Osteocyte (in vitro differentiated cells): ENCODE measurements around the gene BACE1. TPM values are rescaled to one million over a fixed set of nuclear protein-coding genes. Genes with fewer than 3 reads are reported as not detected.

Source experiments
- DNase-seq: peaks from one replicate; pipeline ENCODE4 v3.0.0; 2021; ENCODE audit warnings: mixed read lengths; ENCODE audit not compliant: unreplicated experiment; ENCODE audit errors: extremely low spot score
- H3K27ac Mint-ChIP-seq: one replicate; pipeline ENCODE4 v1.8.0; 2021; ENCODE audit warnings: mild to moderate bottlenecking, mixed read lengths; ENCODE audit not compliant: unreplicated experiment
- H3K27me3 Mint-ChIP-seq: one replicate; pipeline ENCODE4 v1.8.0; 2021; ENCODE audit warnings: mixed read lengths; ENCODE audit not compliant: unreplicated experiment
- H3K36me3 Mint-ChIP-seq: one replicate; pipeline ENCODE4 v1.8.0; 2021; ENCODE audit warnings: mixed read lengths; ENCODE audit not compliant: unreplicated experiment
- H3K4me1 Mint-ChIP-seq: one replicate; pipeline ENCODE4 v1.8.0; 2021; ENCODE audit warnings: mixed read lengths; ENCODE audit not compliant: unreplicated experiment
- H3K4me3 Mint-ChIP-seq: one replicate; pipeline ENCODE4 v1.8.0; 2021; ENCODE audit warnings: mild to moderate bottlenecking, moderate library complexity, mixed read lengths; ENCODE audit not compliant: unreplicated experiment
- H3K9me3 Mint-ChIP-seq: one replicate; pipeline ENCODE4 v1.8.0; 2021; ENCODE audit warnings: mixed read lengths; ENCODE audit not compliant: unreplicated experiment
- total RNA-seq: library from RNA; stranded (reverse); gene quantifications from 2 replicates; pipeline ENCODE4 v1.2.1, GENCODE V29; 2021
- TF ChIP-seq, protein P1 (sequence below): fragments of 200-600 bp; sonication (generic); IDR thresholded peaks from 2 replicates; pipeline ENCODE4 v1.5.0; 2021; ENCODE audit warnings: antibody characterized with exemption, mild to moderate bottlenecking, moderate library complexity

Gene BACE1
- total RNA-seq, 1 donor from 2014 or later, result 74.8 TPM

DNA sequence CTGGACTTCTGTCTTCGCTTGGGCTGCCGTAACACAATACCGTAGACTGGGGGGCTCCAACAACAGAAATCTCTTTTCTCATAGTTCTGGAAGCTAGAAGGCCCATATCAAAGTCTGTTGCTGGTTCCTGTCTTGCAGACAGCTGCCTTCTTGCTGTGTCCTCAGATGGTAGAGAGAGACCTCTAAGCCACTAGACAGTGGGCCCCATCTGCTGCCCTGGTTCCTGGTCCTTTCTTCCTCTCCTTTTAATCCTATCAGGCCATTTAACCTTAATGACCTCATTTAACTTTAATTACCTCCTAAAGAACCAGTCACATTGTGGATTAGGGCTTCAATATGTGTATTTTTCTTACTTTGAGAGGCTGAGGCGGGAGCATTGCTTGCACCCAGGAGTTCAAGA is 21.0 kb upstream of the BACE1 start:
- Mint-ChIP-seq H3K9me3 (no peaks in the 10 kb centered on the region), H3K4me3 (no peak overlapping the region), H3K36me3 (peaks cover 26% of the 10 kb centered on the region), H3K27me3 (no peaks in the 10 kb centered on the region), H3K27ac (no peak overlapping the region), H3K4me1 (no peaks in the 10 kb centered on the region)
- DNase-seq, result no peak
- TF ChIP-seq, protein P1, sequence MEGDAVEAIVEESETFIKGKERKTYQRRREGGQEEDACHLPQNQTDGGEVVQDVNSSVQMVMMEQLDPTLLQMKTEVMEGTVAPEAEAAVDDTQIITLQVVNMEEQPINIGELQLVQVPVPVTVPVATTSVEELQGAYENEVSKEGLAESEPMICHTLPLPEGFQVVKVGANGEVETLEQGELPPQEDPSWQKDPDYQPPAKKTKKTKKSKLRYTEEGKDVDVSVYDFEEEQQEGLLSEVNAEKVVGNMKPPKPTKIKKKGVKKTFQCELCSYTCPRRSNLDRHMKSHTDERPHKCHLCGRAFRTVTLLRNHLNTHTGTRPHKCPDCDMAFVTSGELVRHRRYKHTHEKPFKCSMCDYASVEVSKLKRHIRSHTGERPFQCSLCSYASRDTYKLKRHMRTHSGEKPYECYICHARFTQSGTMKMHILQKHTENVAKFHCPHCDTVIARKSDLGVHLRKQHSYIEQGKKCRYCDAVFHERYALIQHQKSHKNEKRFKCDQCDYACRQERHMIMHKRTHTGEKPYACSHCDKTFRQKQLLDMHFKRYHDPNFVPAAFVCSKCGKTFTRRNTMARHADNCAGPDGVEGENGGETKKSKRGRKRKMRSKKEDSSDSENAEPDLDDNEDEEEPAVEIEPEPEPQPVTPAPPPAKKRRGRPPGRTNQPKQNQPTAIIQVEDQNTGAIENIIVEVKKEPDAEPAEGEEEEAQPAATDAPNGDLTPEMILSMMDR, result no peak

DNA sequence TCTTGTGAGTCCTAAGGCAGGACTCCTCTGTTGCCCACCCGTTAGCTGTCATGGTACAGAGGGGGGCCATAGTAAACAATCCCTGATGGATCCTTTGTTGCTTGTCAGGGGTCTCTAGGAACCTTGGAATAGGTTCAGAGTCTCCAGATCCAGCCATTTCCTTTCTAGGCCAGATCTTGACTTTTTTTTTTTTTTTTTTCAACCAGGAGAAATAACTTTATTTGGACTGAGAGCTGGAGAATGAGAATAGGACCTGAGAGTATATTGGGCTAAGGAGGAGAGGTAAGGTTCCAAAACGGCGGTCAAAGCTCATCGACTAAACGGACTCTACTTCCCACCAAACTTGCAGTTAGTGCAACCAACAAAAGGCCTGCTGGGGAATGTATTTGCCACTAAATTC is 19.3 kb upstream of the BACE1 start:
- Mint-ChIP-seq H3K4me1 (no peaks in the 10 kb centered on the region), H3K36me3 (peaks cover 20% of the 10 kb centered on the region), H3K4me3 (no peak overlapping the region), H3K9me3 (no peaks in the 10 kb centered on the region), H3K27ac (no peak overlapping the region), H3K27me3 (no peaks in the 10 kb centered on the region)
- DNase-seq, result no peak
- TF ChIP-seq, protein P1, result no peak

DNA sequence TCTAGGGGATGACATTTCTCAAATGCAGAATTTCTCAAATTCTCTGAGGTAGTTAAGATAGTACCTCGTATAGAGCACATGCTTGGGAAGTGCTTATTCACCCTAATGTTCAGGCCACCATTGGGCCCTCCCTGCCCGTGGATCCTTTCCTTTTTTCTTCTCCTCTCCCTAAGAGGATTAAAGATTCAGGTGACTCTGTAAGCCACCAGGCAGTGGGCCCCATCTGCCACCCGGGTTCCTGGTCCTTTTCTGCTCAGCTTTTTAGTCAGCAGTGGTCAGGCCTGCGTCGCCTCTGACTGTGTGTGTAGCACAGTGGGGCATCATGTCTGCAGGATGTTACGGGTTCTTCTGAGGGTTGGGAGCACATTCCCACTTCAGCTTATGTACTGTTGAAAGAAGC is 18.8 kb upstream of the BACE1 start:
- no peak for DNase-seq
- Mint-ChIP-seq H3K36me3 (peaks cover 19% of the 10 kb centered on the region), H3K4me3 (no peak overlapping the region), H3K27me3 (no peaks in the 10 kb centered on the region), H3K4me1 (peaks cover 4% of the 10 kb centered on the region), H3K9me3 (no peaks in the 10 kb centered on the region), H3K27ac (no peak overlapping the region)
- TF ChIP-seq, protein P1, result no peak

DNA sequence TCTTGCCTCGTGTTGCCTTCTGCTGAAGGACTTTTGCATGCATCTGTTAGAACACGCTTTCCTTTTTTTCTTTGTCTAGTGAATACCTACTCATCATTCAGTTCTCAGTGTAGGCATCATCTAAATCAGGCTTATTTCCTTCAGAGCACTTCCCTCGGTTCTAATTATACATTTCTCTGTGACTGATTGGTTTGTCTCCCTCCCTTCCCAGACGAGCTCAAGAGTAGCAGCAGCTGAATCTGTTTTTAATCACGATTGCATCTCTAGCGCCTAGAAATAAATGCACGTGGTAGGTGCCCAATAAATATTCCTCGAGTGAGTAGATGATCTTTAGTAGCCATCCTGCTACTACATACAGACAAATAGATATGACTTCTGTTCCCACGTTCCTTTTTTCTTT is 17.9 kb upstream of the BACE1 start:
- Mint-ChIP-seq H3K4me3 (no peak overlapping the region), H3K36me3 (peaks cover 19% of the 10 kb centered on the region), H3K27ac (no peak overlapping the region), H3K9me3 (no peaks in the 10 kb centered on the region), H3K27me3 (no peaks in the 10 kb centered on the region), H3K4me1 (peaks cover 6% of the 10 kb centered on the region)
- TF ChIP-seq, protein P1, result no peak
- no peak for DNase-seq

DNA sequence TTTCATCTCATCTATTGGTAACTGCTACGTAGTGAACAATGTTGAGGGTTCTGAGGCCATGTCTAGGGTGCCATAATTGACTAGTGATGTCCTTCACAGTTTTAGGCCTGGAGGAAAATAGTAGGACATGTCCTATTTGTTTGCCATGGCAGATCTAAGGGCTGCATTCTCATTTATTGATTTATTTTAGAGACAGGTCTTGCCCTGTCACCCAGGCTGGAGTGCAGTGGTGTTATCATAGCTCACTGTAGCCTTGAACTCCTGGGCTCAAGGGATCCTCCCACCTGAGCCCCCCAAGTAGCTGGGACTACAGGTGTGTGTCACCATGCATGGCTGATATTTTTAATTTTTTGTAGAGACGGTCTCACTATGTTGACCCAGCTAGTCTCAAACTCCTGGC is 16.8 kb upstream of the BACE1 start:
- peaks cover 6% of the 10 kb centered on the region for H3K4me1 Mint-ChIP-seq
- H3K4me3 Mint-ChIP-seq, result no peak overlapping the region
- H3K27ac Mint-ChIP-seq, result no peak overlapping the region
- no peak for DNase-seq
- no peaks in the 10 kb centered on the region for H3K27me3 Mint-ChIP-seq
- no peaks in the 10 kb centered on the region for H3K9me3 Mint-ChIP-seq
- peaks cover 16% of the 10 kb centered on the region for H3K36me3 Mint-ChIP-seq
- TF ChIP-seq, protein P1, result no peak
